Head of caudate nucleus (tissue), 42 donors: ENCODE results near the gene TCEAL1.
"Not testable (repeated sequence)": the region's sequence is repeated elsewhere in the genome, so short reads cannot be mapped to it uniquely, and the experiment has no call there.

Experiments used
- DNase-seq, 42 donors: peaks; one replicate each; pipeline versions ENCODE4 v3.0.0 to v3.0.0-alpha.2; 2020 to 2021; ENCODE audit warnings: mixed read lengths in 7 of 42
- intact Hi-C: fragments of 100-400 bp; cut with DNase I; formaldehyde crosslinking; loops from one replicate; pipeline ENCODE4 v1.15.0; 2022

The TCEAL1 gene

GRCh38 chrX:103629318-103630170 is 769 bp downstream of the TCEAL1 start:
- DNase-seq: peak; percentile 52 to 87 (median 76)
- intact Hi-C loops: no loop called here

GRCh38 chrX:103630171-103630511 is 1.4 kb downstream of the TCEAL1 start:
- no peak for DNase-seq
- intact Hi-C loops: no loop called here

- DNase-seq: no peak
- intact Hi-C loops: no loop called here
These were observed 2.4 kb downstream of the TCEAL1 start for GRCh38 chrX:103631145-103631544.

- DNase-seq: no peak
- intact Hi-C loops: no loop called here
These were observed 6.7 kb downstream of the TCEAL1 start for GRCh38 chrX:103635436-103635835.

GRCh38 chrX:103637604-103638338 is 9.0 kb downstream of the TCEAL1 start:
- no peak for DNase-seq
- intact Hi-C loops: no loop called here

- intact Hi-C loops: not testable (repeated sequence)
- peak in 5 of 42 donors; percentile 5 to 40 (median 21) for DNase-seq
These were observed 9.9 kb downstream of the TCEAL1 start for GRCh38 chrX:103638479-103639346.

GRCh38 chrX:103640401-103641155 is 11.8 kb downstream of the TCEAL1 start:
- intact Hi-C loops: no loop called here
- no peak for DNase-seq

GRCh38 chrX:103644125-103644524 is 15.3 kb downstream of the TCEAL1 start:
- DNase-seq: no peak
- intact Hi-C loops: no loop called here

- no peak for DNase-seq
- intact Hi-C loops: no loop called here
These were observed 18.9 kb downstream of the TCEAL1 start for GRCh38 chrX:103647630-103648029.

- intact Hi-C loops: no loop called here
- no peak for DNase-seq
These were observed 22.5 kb downstream of the TCEAL1 start for GRCh38 chrX:103651151-103651773.

- DNase-seq, intact Hi-C loops: not testable (repeated sequence)
These were observed 26.6 kb downstream of the TCEAL1 start for GRCh38 chrX:103655230-103656000.

- DNase-seq: no peak
- intact Hi-C loops: no loop called here
These were observed 27.8 kb downstream of the TCEAL1 start for GRCh38 chrX:103656617-103657016.

GRCh38 chrX:103657066-103657465 is 28.3 kb downstream of the TCEAL1 start:
- DNase-seq, intact Hi-C loops: not testable (repeated sequence)

GRCh38 chrX:103658681-103659433 is 30.1 kb downstream of the TCEAL1 start:
- no peak for DNase-seq
- intact Hi-C loops: no loop called here

GRCh38 chrX:103659460-103659859 is 30.7 kb downstream of the TCEAL1 start:
- DNase-seq, intact Hi-C loops: not testable (repeated sequence)

GRCh38 chrX:103663981-103664762 is 35.4 kb downstream of the TCEAL1 start:
- intact Hi-C loops: no loop called here

More at GRCh38 chrX:103663981-103664762, 35.4 kb downstream of the TCEAL1 start:
- DNase-seq: peak in 22 of 42 donors; percentile 1 to 46 (median 18)
